GM12801 (cell line): ENCODE results near the gene HNRNPM.

ENCODE experiments used
- CTCF ChIP-seq: IDR thresholded peaks from one replicate; pipeline ENCODE4 v1.5.1; 2011; ENCODE audit warnings: control low read depth; ENCODE audit not compliant: insufficient read length; ENCODE audit errors: extremely low read depth

HNRNPM gene

GRCh38 chr19:8430650-8431049, 14.1 kb upstream of the HNRNPM start:
- no peak for TF ChIP-seq CTCF

GRCh38 chr19:8438236-8438635, 6.5 kb upstream of the HNRNPM start:
- TF ChIP-seq CTCF: no peak

GRCh38 chr19:8441725-8442544, 2.8 kb upstream of the HNRNPM start:
- TF ChIP-seq CTCF: no peak

GRCh38 chr19:8445488-8446001, 770 bp downstream of the HNRNPM start:
- TF ChIP-seq CTCF: no peak

GRCh38 chr19:8446061-8446709, 1.4 kb downstream of the HNRNPM start:
- TF ChIP-seq CTCF: no peak

- no peak for TF ChIP-seq CTCF
These were observed 5.1 kb downstream of the HNRNPM start for GRCh38 chr19:8449830-8450229.

GRCh38 chr19:8451377-8451776, 6.6 kb downstream of the HNRNPM start:
- no peak for TF ChIP-seq CTCF
